Lung (tissue), 12 donors: ENCODE measurements around the gene XPNPEP1. TPM values are rescaled to one million over a fixed set of nuclear protein-coding genes. Genes with fewer than 3 reads are reported as not detected.

Experiments used
- ATAC-seq: fragments of 200-7000 bp; cut with Tn5 transposase; one replicate; pipeline ENCODE4 v1.9.1; 2020; ENCODE audit warnings: moderate number of reproducible peaks; ENCODE audit not compliant: insufficient read depth, low FRiP score
- DNase-seq, 3 donors: peaks; one replicate each; pipeline ENCODE4 v3.0.0-alpha.2; 2013 to 2017
- H3K27ac ChIP-seq, 2 donors: one replicate each; pipeline ENCODE4 v1.5.1; 2013; ENCODE audit warnings: mild to moderate bottlenecking in 2 of 2, moderate library complexity in 2 of 2, control low read depth in 1 of 2, inconsistent platforms in 1 of 2, low read depth in 1 of 2, low read length in 1 of 2
- H3K27me3 ChIP-seq, 3 donors: one replicate each; pipeline ENCODE4 v1.5.1; 2013; ENCODE audit warnings: low read length in 2 of 3; ENCODE audit not compliant: control insufficient read depth in 3 of 3, insufficient read depth in 3 of 3
- H3K36me3 ChIP-seq, 4 donors: one replicate each; pipeline ENCODE4 v1.5.1; 2013; ENCODE audit warnings: low read length in 4 of 4, mild to moderate bottlenecking in 1 of 4, moderate library complexity in 1 of 4; ENCODE audit not compliant: control insufficient read depth in 4 of 4, insufficient read depth in 4 of 4
- H3K4me1 ChIP-seq, 5 donors: one replicate each; pipeline ENCODE4 v1.5.1; 2013; ENCODE audit warnings: low read length in 5 of 5, mild to moderate bottlenecking in 2 of 5, moderate library complexity in 1 of 5; ENCODE audit not compliant: control insufficient read depth in 5 of 5, insufficient read depth in 5 of 5
- H3K4me3 ChIP-seq: one replicate; pipeline ENCODE4 v1.5.1; 2013; ENCODE audit warnings: mild to moderate bottlenecking, control low read depth, moderate library complexity
- H3K9ac ChIP-seq, 2 donors: one replicate each; pipeline ENCODE4 v1.5.1; 2013; ENCODE audit warnings: low read length in 2 of 2, control low read depth in 1 of 2; ENCODE audit not compliant: insufficient read depth in 1 of 2
- H3K9me3 ChIP-seq, 4 donors: one replicate each; pipeline ENCODE4 v1.5.1; 2013; ENCODE audit warnings: low read length in 3 of 4, mild to moderate bottlenecking in 1 of 4, moderate library complexity in 1 of 4; ENCODE audit not compliant: control insufficient read depth in 4 of 4, insufficient read depth in 3 of 4
- CTCF ChIP-seq: IDR thresholded peaks from 2 replicates; pipeline ENCODE4 v1.5.1; 2012; ENCODE audit warnings: mild to moderate bottlenecking; ENCODE audit errors: control extremely low read depth, extremely low read depth
- WGBS, 2 donors: extraction: QIAGEN DNeasy Blood & Tissue Kit; methylation state at CpG; one replicate each; pipeline ENCODE4 v1.1.7; 2013; 5-methylcytosine and 5-hydroxymethylcytosine counted together
- polyA plus RNA-seq, 2 donors: library from polyadenylated mRNA; stranded (reverse); fragments of 200-250 nt; gene quantifications; one replicate each; pipeline ENCODE4 v1.2.1, GENCODE V29; 2013
- total RNA-seq, 2 donors: library from RNA; depleted of rRNA in 1 of 2; stranded (reverse); fragments of >200 nt in 1 of 2; gene quantifications; one replicate each; pipeline ENCODE4 v1.2.1, GENCODE V29; 2014 to 2021
- donor health status: control.
- donor health status: control.
- donor health status: Bipolar disorder and iron deficiency.
- donor health status: healthy.
- donor health status: DM: yes; HTN: yes; CAD: no.

The XPNPEP1 gene
- total and polyA plus RNA-seq, 4 donors = 16.5 to 129 (median 48.4) TPM

- no peak for TF ChIP-seq CTCF
- no peak overlapping the region for H3K9ac ChIP-seq
- ATAC-seq = no peak
Measured at GRCh38 chr10:109912335-109913281, 10.7 kb downstream of the XPNPEP1 start.

GRCh38 chr10:109911903-109912302, 11.4 kb downstream of the XPNPEP1 start:
- Histone ChIP-seq H3K4me3 (no peak overlapping the region), H3K4me1 (peaks cover 0 to 10% (median 0%) of the 10 kb centered on the region in 5 donors), H3K36me3 (peaks cover 11 to 23% (median 13%) of the 10 kb centered on the region in 4 donors), H3K9ac (no peak overlapping the region), H3K27me3 (no peaks in the 10 kb centered on the region), H3K27ac (no peak overlapping the region), H3K9me3 (no peaks in the 10 kb centered on the region)
- no peak for TF ChIP-seq CTCF
- 74 to 79% methylated on average over 3 of the region's 3 CpGs for WGBS, 2 donors
- ATAC-seq (no peak), DNase-seq (no peak)

More at GRCh38 chr10:109912335-109913281, 10.7 kb downstream of the XPNPEP1 start:
- H3K27ac ChIP-seq = no peak overlapping the region
- H3K4me1 ChIP-seq = peaks cover 0 to 10% (median 0%) of the 10 kb centered on the region in 5 donors
- DNase-seq = no peak
- peaks cover 6 to 16% (median 10%) of the 10 kb centered on the region in 4 donors for H3K36me3 ChIP-seq
- no peaks in the 10 kb centered on the region for H3K9me3 ChIP-seq
- no peaks in the 10 kb centered on the region for H3K27me3 ChIP-seq
- no peak overlapping the region for H3K4me3 ChIP-seq
- 64 to 80% methylated on average over 2 of the region's 2 CpGs for WGBS, 2 donors

- H3K4me3 ChIP-seq = no peak overlapping the region
- H3K36me3 ChIP-seq = peaks cover 8 to 27% (median 14%) of the 10 kb centered on the region in 4 donors
- TF ChIP-seq CTCF = no peak
- H3K9me3 ChIP-seq = no peaks in the 10 kb centered on the region
- ATAC-seq (no peak), DNase-seq (no peak)
- WGBS, 2 donors = 88 to 92% methylated on average over 1 of the region's 1 CpG
- no peaks in the 10 kb centered on the region for H3K27me3 ChIP-seq
- no peak overlapping the region for H3K9ac ChIP-seq
- no peak overlapping the region for H3K27ac ChIP-seq
- H3K4me1 ChIP-seq = peaks cover 0 to 8% (median 3%) of the 10 kb centered on the region in 5 donors
Measured at GRCh38 chr10:109906316-109906715, 17.0 kb downstream of the XPNPEP1 start.
